ACC112 (cell line): Measurements from ENCODE around the gene STX2.

Source experiments
- H2AFZ ChIP-seq: fragments of 200-600 bp; sonication (generic); one replicate; pipeline ENCODE4 v1.6.0; 2017; ENCODE audit warnings: antibody characterized with exemption, low read length; ENCODE audit not compliant: unreplicated experiment
- H3K27ac ChIP-seq: fragments of 200-600 bp; sonication (generic); 2 replicates; pipeline ENCODE4 v1.5.1; 2014; ENCODE audit warnings: low read depth, mild to moderate bottlenecking, antibody characterized with exemption, low read length, moderate library complexity
- H3K27me3 ChIP-seq: fragments of 200-600 bp; sonication (generic); 2 replicates; pipeline ENCODE4 v1.6.1; 2014; ENCODE audit warnings: mild to moderate bottlenecking, antibody characterized with exemption, low read length, moderate library complexity, mixed read lengths; ENCODE audit not compliant: insufficient read depth
- H3K36me3 ChIP-seq: fragments of 200-600 bp; sonication (generic); 2 replicates; pipeline ENCODE4 v1.6.1; 2016; ENCODE audit warnings: mild to moderate bottlenecking, antibody characterized with exemption, low read length, moderate library complexity, mixed read lengths; ENCODE audit not compliant: insufficient read depth
- H3K4me1 ChIP-seq: fragments of 200-600 bp; sonication (generic); one replicate; pipeline ENCODE4 v1.6.1; 2016; ENCODE audit warnings: low read length, mixed read lengths; ENCODE audit not compliant: insufficient read depth, unreplicated experiment, control insufficient read depth
- H3K4me3 ChIP-seq: fragments of 200-600 bp; sonication (generic); 2 replicates; pipeline ENCODE4 v1.5.1; 2014; ENCODE audit warnings: mild to moderate bottlenecking, low read depth, low read length
- H3K79me2 ChIP-seq: fragments of 200-600 bp; sonication (generic); one replicate; pipeline ENCODE4 v1.6.0; 2016; ENCODE audit warnings: low read length; ENCODE audit not compliant: control insufficient read depth, unreplicated experiment, insufficient read depth

The STX2 gene

GRCh38 chr12:130799051-130799450 lies 40.0 kb downstream of the STX2 start:
- H3K79me2 ChIP-seq: no peaks in the 10 kb centered on the region
- H3K4me1 ChIP-seq: no peaks in the 10 kb centered on the region
- no peak overlapping the region for H2AFZ ChIP-seq
- no peak overlapping the region for H3K4me3 ChIP-seq
- peaks cover 29% of the 10 kb centered on the region for H3K36me3 ChIP-seq
- no peak overlapping the region for H3K27ac ChIP-seq
- H3K27me3 ChIP-seq: no peaks in the 10 kb centered on the region

- H3K79me2 ChIP-seq: no peaks in the 10 kb centered on the region
- no peak overlapping the region for H3K4me3 ChIP-seq
- no peaks in the 10 kb centered on the region for H3K4me1 ChIP-seq
- H3K27ac ChIP-seq: no peak overlapping the region
- no peak overlapping the region for H2AFZ ChIP-seq
- H3K27me3 ChIP-seq: no peaks in the 10 kb centered on the region
- H3K36me3 ChIP-seq: peaks cover 22% of the 10 kb centered on the region
These were observed 41.9 kb downstream of the STX2 start for GRCh38 chr12:130796985-130797686.

- peaks cover 22% of the 10 kb centered on the region for H3K36me3 ChIP-seq
- H3K27ac ChIP-seq: no peak overlapping the region
- no peak overlapping the region for H3K4me3 ChIP-seq
- no peaks in the 10 kb centered on the region for H3K4me1 ChIP-seq
- H2AFZ ChIP-seq: no peak overlapping the region
- no peaks in the 10 kb centered on the region for H3K79me2 ChIP-seq
- no peaks in the 10 kb centered on the region for H3K27me3 ChIP-seq
These were observed 43.1 kb downstream of the STX2 start for GRCh38 chr12:130795906-130796305.

GRCh38 chr12:130793554-130793849 lies 45.5 kb downstream of the STX2 start:
- no peaks in the 10 kb centered on the region for H3K27me3 ChIP-seq
- no peak overlapping the region for H2AFZ ChIP-seq
- no peak overlapping the region for H3K4me3 ChIP-seq
- H3K36me3 ChIP-seq: peaks cover 21% of the 10 kb centered on the region
- no peaks in the 10 kb centered on the region for H3K79me2 ChIP-seq
- no peaks in the 10 kb centered on the region for H3K4me1 ChIP-seq
- no peak overlapping the region for H3K27ac ChIP-seq

DNA sequence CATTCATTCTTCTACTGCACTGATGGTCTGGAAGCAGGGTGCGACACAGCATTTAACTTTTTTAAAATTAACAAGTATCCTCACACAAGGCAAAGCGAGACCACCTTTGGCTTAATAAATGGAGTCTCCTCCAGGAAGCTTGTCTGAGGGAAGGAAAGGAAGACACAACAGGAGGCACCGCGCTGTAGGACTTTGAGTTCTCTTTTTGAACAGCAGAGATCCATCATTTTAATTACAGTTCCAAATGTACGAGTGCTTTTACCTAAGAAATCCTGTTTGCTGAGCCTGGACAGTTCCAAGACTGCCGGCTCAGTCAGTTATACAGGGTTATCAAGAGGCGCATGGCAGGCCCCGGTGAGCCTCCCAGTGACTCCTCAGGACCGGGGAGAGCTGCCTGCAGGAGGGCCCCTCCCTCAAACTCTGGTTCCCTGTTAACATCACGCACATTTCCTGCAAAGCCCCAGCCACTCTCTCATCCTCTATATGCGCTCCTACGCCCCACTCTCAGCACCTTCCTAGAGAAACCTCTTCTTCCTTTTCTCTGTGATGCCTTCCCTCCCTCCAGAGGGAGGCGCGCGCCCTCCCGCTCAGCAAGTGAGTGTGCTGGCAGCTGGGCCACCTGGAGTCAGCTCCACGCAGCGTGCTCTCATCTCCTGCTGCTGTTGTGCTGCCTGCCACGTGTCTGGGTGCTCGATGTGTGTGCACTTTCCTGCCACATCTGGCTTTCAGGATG lies 46.1 kb downstream of the STX2 start:
- H2AFZ ChIP-seq: no peak overlapping the region
- peaks cover 19% of the 10 kb centered on the region for H3K36me3 ChIP-seq
- H3K79me2 ChIP-seq: no peaks in the 10 kb centered on the region
- no peak overlapping the region for H3K27ac ChIP-seq
- no peaks in the 10 kb centered on the region for H3K4me1 ChIP-seq
- H3K4me3 ChIP-seq: no peak overlapping the region
- H3K27me3 ChIP-seq: no peaks in the 10 kb centered on the region

- H3K27me3 ChIP-seq: no peaks in the 10 kb centered on the region
- no peak overlapping the region for H3K4me3 ChIP-seq
- H2AFZ ChIP-seq: no peak overlapping the region
- H3K27ac ChIP-seq: no peak overlapping the region
- no peaks in the 10 kb centered on the region for H3K4me1 ChIP-seq
- no peaks in the 10 kb centered on the region for H3K79me2 ChIP-seq
- peaks cover 19% of the 10 kb centered on the region for H3K36me3 ChIP-seq
These were observed 47.4 kb downstream of the STX2 start for GRCh38 chr12:130791629-130792028.

DNA sequence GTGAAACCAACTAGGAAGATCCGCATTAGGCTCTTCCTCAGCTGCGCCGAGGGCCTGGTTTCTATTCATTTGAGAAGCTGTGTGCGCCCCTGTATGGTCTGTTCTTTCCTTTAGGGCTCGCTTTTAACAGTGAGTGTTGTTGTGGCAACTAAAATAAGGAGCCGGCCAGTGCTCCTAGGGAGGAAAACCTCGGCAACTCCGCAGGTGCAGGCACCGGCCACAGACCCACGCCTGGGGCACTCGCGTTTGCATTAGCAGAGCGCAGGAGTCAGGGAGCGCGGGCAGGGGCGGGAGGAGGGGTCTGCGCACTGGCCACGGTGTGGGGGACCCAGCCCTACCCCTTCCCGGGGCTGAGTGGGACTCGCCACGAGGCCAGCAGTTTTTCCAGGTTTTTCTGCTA lies 50.5 kb downstream of the STX2 start:
- Histone ChIP-seq H3K36me3 (peaks cover 14% of the 10 kb centered on the region), H2AFZ (no peak overlapping the region), H3K27ac (no peak overlapping the region), H3K4me3 (no peak overlapping the region), H3K79me2 (no peaks in the 10 kb centered on the region), H3K4me1 (no peaks in the 10 kb centered on the region), H3K27me3 (no peaks in the 10 kb centered on the region)

DNA sequence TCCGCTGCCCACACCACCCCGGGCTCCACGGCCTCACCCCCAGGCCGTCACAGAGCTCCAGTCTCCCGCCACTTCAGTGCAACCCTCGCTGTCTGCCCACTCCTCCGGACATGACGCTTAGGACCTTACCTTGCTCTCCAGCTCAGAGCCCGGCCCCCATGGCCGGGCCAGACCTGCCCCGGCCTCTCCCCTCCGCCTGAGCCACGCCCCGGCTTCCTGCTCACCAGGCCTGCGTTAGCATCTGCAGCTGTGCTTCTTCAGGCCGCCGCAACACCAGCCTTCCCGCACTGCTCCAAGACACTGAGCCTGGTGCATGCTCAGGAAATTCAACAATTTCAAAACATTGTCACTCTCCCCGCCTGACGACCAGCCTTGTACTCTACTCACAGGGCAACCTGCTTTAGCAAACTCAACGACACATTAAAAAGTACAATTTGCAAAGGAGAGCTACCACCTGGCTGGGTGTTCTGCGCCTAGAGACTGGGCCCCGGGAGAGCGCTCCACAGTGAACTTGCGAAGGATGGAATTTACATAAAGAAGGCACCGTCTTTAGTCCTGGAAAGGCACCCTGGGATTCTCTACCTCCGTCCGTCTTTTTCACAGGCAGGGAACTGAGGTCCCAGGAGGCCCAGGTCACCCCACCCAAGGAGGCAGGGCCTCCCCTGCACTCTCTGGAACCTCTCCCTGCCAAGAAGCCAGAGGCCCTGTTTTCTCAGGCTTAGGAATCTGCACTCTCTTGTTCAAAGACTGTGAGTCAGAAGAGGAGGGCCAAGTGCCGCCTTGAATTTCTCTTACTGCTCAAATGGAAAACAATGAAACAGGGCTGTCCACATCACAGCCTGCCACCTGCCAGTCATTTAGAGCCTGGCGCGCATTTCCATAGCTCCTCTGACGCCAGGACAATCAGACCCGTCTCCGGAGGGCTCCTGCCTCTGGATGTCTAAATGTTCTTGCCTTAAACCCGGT lies 51.3 kb downstream of the STX2 start:
- Histone ChIP-seq H3K4me1 (no peaks in the 10 kb centered on the region), H3K27ac (no peak overlapping the region), H3K79me2 (no peaks in the 10 kb centered on the region), H3K27me3 (no peaks in the 10 kb centered on the region), H3K36me3 (peaks cover 14% of the 10 kb centered on the region), H2AFZ (no peak overlapping the region), H3K4me3 (no peak overlapping the region)

- Histone ChIP-seq H2AFZ (no peak overlapping the region), H3K36me3 (peaks cover 14% of the 10 kb centered on the region), H3K4me1 (no peaks in the 10 kb centered on the region), H3K4me3 (no peak overlapping the region), H3K27ac (no peak overlapping the region), H3K79me2 (no peaks in the 10 kb centered on the region), H3K27me3 (no peaks in the 10 kb centered on the region)
These were observed 52.0 kb downstream of the STX2 start for GRCh38 chr12:130787041-130787440.

- Histone ChIP-seq H3K4me3 (no peak overlapping the region), H3K79me2 (no peaks in the 10 kb centered on the region), H3K27ac (no peak overlapping the region), H3K27me3 (no peaks in the 10 kb centered on the region), H3K4me1 (no peaks in the 10 kb centered on the region), H2AFZ (no peak overlapping the region), H3K36me3 (peaks cover 5% of the 10 kb centered on the region; the same call in 1 of the 2 replicates)
These were observed 55.8 kb downstream of the STX2 start for GRCh38 chr12:130783110-130783715.
